Measurements from ENCODE around the gene DNAAF6. TPM values are rescaled to one million over a fixed set of nuclear protein-coding genes. Genes with fewer than 3 reads are reported as not detected.

DNAAF6 gene
- total and polyA plus RNA-seq, 2 donors (not counting 3 experiments of a cell fraction or from before 2014, with no cell fraction given), result not detected

GRCh38 chrX:107207089-107207488 is 678 bp downstream of the DNAAF6 start:
- no peak overlapping the region for H3K27ac ChIP-seq (ENCODE audit: insufficient read depth, low read depth, low read length)
- H3K4me2 ChIP-seq (ENCODE audit: insufficient read depth, low read length), result no peak overlapping the region
- no peak overlapping the region for H3K9ac ChIP-seq (replicated peaks; ENCODE audit: extremely low read depth, insufficient read depth, low read length)
- BruUV-seq (replicated peaks), result no TSS peak
- no peaks in the 10 kb centered on the region for H3K27me3 ChIP-seq (ENCODE audit: control insufficient read depth in 2 of 2, insufficient read depth in 2 of 2, low read length in 2 of 2)
- no peaks in the 10 kb centered on the region for H3K36me3 ChIP-seq (ENCODE audit: control insufficient read depth in 2 of 2, extremely low read depth in 1 of 2, insufficient read depth in 2 of 2, low read length in 2 of 2)
- ChIA-PET POLR2A (no interaction called here), CTCF (no interaction called here)
- no peaks in the 10 kb centered on the region for H3K9me3 ChIP-seq (replicated peaks; ENCODE audit: control insufficient read depth, insufficient read depth, low read length)
- no peak overlapping the region for H2AFZ ChIP-seq (ENCODE audit: low read depth, low read length)
- H3K79me2 ChIP-seq (ENCODE audit: control insufficient read depth, insufficient read depth, low read length), result no peaks in the 10 kb centered on the region
- H4K20me1 ChIP-seq (replicated peaks; ENCODE audit: control insufficient read depth, extremely low read depth, insufficient read depth, low read length), result no peaks in the 10 kb centered on the region
- peaks cover 6% of the 10 kb centered on the region for H3K4me1 ChIP-seq (ENCODE audit: control insufficient read depth, extremely low read depth, insufficient read depth, low read length)
- no peak overlapping the region for H3K4me3 ChIP-seq (replicated peaks in 1 of 3; ENCODE audit: insufficient read depth in 1 of 3, low read depth in 1 of 3, low read length in 3 of 3)
- dilution Hi-C loops (cut with MboI; ENCODE audit: extremely low pct_ligation_motif_present, low sequenced_read_pairs) (no loop called here), intact Hi-C loops (cut with micrococcal nuclease) (loop anchor here (5.0 kb wide), 1 partner anchor 90 kb away; the partner anchor contains the start of gene RBM41)
- DNase-seq (ENCODE audit: low read depth, low spot score) (no peak), FAIRE-seq (no peak)
- no peak for TF ChIP-seq FOS (IDR thresholded peaks at IDR 0.05; ENCODE audit: borderline replicate concordance, insufficient read depth, low read length)
- TF ChIP-seq CTCF (IDR thresholded peaks at IDR 0.05; ENCODE audit: extremely low read depth in 1 of 2, insufficient read depth in 1 of 2, low read depth in 1 of 2, low read length in 2 of 2), result no peak
- TF ChIP-seq GATA2 (IDR thresholded peaks at IDR 0.05; ENCODE audit: insufficient read depth, insufficient read length, low read depth, low read length), result no peak
- TF ChIP-seq EZH2 (IDR thresholded peaks at IDR 0.05; ENCODE audit: borderline replicate concordance, low read depth, low read length, severe bottlenecking), result no peak
- no peak for TF ChIP-seq POLR2AphosphoS5 (IDR thresholded peaks at IDR 0.05; ENCODE audit: insufficient read depth, low read depth, low read length)
- TF ChIP-seq POLR2A (IDR thresholded peaks at IDR 0.05; ENCODE audit: low read depth, low read length), result no peak
- TF ChIP-seq MAX (IDR thresholded peaks at IDR 0.05; ENCODE audit: insufficient read depth, insufficient read length), result no peak
- H3K9me1 ChIP-seq (replicated peaks; ENCODE audit: control insufficient read depth, extremely low read depth, insufficient read depth, low read length), result no peaks in the 10 kb centered on the region

Data from endothelial cell of umbilical vein (primary cell).